GM21717 (cell line): ENCODE measurements around the gene RTTN.

Source experiments
- ATAC-seq: cut with Tn5 transposase; IDR thresholded peaks from one replicate; pipeline ENCODE4 v1.9.1; 2021; ENCODE audit warnings: mild to moderate bottlenecking, moderate library complexity; ENCODE audit not compliant: unreplicated experiment

The RTTN gene

GRCh38 chr18:70036771-70037347 lies 168.6 kb downstream of the RTTN start:
- peak; percentile 100 for ATAC-seq

GRCh38 chr18:70036168-70036567 lies 169.3 kb downstream of the RTTN start:
- no peak for ATAC-seq

- no peak for ATAC-seq
Observed at GRCh38 chr18:70031221-70031620, 174.3 kb downstream of the RTTN start.

- ATAC-seq = no peak
Observed at GRCh38 chr18:70030728-70031127, 174.8 kb downstream of the RTTN start.

DNA sequence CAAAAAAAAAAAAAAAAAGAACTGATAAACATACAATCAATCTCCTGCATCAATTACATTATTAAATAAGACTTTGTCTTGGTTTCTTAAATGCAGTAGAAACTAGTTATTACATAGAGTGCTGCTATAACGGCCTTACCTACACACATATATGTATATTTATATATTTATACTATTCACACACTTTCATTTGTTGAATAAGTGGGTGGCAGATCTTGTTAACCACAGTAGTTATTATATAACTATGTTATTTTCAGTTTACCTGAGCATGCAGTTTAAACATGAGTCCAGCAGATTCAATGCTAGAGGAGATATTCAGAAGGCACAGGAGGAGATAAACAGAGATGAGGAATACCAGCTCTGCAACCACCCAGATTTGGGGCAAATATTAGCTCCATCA lies 176.3 kb downstream of the RTTN start:
- peak; percentile 49 for ATAC-seq

DNA sequence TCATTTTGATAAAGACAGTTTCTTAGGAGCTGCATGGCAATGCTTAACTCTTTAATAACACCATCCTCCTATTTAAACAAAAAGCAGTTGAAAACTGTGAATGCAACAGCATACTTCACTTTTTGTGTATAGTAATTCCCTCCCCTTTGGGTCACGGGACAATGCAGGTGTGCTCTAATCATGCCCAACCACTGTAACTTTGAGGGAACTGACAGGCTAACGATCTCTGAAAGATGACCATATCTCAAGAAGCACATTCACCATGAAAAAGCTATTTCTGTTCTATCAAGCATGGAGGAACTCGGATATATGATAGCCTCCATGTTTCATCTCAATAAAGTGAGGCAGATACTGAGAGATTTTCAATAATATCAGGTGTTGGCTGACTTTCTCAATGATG lies 176.8 kb downstream of the RTTN start:
- peak; percentile 76 for ATAC-seq

GRCh38 chr18:70028084-70028483 lies 177.4 kb downstream of the RTTN start:
- no peak for ATAC-seq

GRCh38 chr18:70025580-70025979 lies 179.9 kb downstream of the RTTN start:
- no peak for ATAC-seq

- ATAC-seq = no peak
Observed at GRCh38 chr18:70024829-70025228, 180.7 kb downstream of the RTTN start.

DNA sequence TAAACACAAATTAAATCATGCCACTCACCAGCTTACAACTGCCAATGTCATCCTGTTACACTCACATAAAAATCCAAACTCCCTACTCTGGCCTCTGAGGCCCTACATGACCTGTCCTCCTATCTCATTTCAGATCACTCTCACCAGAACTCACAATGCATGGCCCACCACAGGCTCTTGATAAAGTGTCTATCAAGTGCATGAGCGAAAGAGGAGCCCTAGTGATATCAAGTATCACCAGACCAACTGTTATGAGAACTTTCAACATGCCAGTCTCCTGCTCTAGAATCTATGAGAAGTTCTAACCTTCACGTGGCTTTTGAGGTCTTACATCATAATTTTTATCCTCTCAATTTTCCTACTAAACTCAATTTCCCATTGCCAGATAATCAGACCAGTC lies 181.4 kb downstream of the RTTN start:
- no peak for ATAC-seq

DNA sequence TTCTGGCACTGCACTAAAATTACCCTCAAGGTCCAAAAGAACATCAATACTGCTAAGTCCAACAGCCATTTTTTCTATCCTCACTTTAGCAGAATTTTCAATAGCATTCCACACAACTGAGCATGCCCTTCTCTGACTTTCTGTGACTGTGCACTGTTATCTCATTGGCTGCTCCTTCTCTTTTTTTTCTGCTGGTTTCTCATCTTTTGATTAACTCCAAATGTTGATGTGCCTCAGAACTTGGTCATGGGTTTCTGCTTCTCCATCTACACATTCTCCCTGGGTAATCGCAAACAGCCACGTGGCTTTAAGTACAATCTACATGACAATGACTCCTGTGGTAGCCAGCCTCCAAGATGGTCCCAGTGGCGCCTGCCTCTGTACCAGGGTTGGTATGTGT lies 182.9 kb downstream of the RTTN start:
- no peak for ATAC-seq

DNA sequence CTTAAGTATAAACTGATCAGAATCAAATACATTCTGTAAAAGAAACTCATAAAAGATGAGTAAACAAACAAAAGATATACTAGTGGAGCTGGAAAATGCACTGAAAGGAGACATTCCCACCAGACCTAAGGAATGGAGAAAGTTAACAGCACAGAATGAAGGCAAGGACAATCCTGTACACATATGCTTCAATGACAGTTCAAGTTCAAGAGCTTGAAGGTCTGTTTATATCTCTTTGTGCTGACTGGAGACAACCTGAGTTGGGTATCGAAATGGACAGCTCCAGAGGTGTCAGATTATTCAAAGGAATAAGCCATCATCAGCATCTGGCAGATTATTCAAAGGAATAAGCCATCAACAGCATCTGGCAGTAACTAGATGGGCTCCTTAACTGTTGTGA lies 184.0 kb downstream of the RTTN start:
- ATAC-seq = no peak

DNA sequence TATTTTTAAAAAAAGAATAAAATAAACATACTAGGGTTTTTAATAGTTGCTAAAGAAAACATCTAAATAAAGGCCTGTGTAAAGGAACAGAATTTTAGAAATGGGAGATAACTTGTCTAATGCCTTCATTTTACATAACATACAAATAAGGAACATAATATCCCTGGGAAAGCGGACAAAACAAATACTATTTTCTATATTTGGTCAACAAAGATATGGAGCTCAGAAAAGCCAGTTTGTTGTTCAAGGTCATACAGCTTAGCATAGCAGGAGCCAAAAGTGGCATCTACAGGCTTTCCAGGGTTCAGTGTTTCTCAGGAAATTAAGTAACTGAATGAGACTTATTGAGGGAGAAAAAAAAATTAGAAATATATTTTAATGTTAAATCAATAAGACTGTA lies 184.4 kb downstream of the RTTN start:
- no peak for ATAC-seq

- no peak for ATAC-seq
Observed at GRCh38 chr18:70019991-70020390, 185.5 kb downstream of the RTTN start.

DNA sequence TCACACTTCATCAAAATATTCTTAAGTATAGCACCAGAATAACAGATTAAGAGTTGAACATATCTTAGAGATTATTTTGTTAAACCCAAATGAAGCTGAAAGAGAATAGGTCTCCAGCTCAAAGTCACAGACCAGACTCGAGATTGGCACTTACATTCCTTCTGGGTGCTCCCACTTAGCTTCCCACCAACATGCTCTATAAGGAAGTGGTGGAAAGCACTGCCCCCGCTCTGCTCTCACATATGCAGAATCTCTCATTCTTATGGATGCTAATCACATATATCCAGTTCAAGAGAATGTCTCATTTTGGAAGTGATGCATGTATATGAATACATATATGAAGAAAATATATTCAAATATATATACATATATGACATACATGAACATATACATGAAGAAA lies 186.4 kb downstream of the RTTN start:
- no peak for ATAC-seq

- ATAC-seq = no peak
Observed at GRCh38 chr18:70015127-70015526, 190.4 kb downstream of the RTTN start.

- no peak for ATAC-seq
Observed at GRCh38 chr18:70005580-70005979, 199.9 kb downstream of the RTTN start.

DNA sequence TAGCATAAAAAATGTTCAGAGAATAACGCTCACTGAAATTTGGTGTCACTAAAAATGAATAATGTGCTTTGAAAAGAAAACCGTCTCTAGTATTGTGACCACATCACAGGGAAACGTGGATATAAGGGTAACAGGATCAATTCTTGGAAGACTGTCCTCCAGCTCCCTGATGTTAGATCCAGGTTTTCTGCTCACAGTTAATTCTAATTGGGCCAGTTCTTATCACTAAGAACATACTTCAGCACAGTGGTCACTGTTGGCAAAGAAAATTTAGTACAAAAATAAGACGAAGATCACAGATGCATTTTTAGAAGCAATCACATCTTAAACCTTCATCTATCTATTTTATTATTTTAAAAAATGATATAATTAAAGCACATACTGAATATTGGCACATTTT lies 200.8 kb downstream of the RTTN start:
- ATAC-seq = no peak

DNA sequence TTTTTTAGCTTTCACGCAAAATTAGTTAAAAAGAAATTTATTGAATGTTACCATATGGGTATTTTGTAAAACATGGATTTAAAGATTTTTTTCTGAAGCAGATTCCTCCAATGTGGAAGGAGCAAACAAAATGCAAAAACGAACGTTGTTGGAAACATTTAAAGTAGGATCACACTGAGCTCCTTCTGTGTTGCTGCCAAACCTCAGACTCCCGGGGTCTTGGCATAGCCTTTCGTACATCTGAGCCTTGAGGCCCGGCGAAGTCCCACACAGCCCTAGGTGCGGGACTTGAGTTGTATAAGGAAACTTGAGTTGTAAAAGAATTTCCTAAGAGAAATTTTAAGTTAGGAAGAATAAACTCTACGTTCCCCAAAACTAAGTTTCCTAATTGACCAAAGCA lies 205.8 kb downstream of the RTTN start:
- no peak for ATAC-seq

DNA sequence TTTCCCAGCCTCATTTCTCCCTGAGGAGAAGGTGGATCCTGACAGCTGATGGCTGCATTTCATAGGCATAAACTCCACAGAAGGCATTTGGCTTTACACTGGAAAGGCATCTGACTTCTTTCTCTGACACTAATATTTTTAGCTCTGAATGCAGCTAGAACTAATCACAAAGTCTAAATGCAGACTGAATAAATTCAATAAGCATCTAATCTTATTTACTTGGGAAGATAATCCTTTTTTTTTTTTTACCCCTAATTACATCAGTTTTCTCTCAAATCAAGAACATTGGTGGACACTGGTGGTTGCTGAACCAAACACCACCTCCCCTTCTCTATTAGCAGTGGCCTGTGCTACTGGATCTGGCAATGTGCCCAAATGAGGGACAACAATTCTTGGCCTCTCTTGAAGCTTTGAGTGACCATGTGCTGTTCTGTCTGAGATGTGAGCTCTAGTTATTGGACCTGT lies 206.9 kb downstream of the RTTN start:
- no peak for ATAC-seq

DNA sequence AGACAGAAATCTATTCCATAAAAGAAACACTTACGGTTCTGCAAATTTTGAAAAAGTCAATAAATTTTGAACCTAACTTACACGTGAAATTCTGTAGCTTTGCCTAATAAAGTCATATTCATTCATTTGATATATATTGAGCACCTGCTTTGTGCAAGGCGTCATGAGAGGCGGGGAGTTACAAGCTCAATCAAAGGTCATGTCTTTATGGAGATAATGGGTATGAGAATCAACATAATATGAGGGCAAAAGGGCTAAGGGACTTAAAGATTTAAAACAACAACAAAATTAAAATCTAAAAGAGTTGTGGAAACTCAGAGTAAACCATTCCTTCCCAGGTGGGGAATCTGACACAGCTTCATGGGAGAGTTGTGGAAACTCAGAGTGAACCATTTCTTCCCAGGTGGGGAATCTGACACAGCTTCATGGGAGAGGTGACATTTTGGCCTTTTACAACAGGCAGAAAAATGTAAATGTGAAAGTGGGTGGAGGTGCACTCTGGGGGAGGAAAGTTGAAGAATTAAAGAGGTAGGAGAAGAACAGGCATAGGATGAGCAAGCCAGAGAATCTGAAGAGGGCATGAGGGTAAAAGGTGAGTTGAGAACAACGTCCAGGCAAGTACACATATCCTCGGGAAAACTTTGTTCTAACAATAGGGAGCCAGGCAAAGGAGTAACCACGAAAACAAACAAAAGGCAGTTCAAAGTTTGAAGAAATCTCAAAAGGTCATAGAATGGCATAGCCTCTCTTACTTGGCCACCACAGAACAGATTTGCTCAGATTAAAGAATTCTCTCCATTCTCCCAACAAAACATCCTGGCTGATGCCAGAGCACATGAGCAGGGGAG lies 208.3 kb downstream of the RTTN start:
- no peak for ATAC-seq

DNA sequence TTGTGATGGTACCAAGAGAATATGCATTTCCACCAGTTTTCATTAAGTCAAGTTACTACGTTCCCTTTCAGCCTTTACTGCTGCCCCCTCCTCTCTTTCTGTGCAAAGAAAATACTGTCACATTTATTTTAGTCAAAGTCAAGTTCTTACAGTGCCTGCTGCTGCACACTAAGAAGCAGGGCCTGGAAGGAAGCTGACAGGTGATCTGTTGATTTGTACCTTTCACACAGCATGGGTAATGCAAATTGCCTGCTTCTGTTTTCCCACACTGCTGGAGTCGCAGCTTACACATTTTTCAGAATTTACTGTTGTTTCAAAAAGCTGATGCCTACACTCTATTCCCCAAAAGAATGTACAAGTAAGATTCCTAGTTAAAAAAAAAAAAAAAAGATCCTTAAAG lies 209.1 kb downstream of the RTTN start:
- no peak for ATAC-seq

GRCh38 chr18:69995774-69996173 lies 209.7 kb downstream of the RTTN start:
- ATAC-seq = no peak
